HG02884 (cell line): ENCODE data around the gene CTXND1.

Source experiments
- ATAC-seq: cut with Tn5 transposase; IDR thresholded peaks from one replicate; pipeline ENCODE4 v1.9.1; 2021; ENCODE audit warnings: mild to moderate bottlenecking, moderate library complexity; ENCODE audit not compliant: unreplicated experiment

Gene CTXND1

GRCh38 chr15:80259942-80260510 lies 8.0 kb upstream of the CTXND1 start:
- no peak for ATAC-seq

GRCh38 chr15:80251428-80252120 lies 439 bp downstream of the CTXND1 start:
- ATAC-seq, result no peak

GRCh38 chr15:80250614-80251427 lies 1.2 kb downstream of the CTXND1 start:
- no peak for ATAC-seq

- ATAC-seq, result no peak
Measured at GRCh38 chr15:80249973-80250372, 2.0 kb downstream of the CTXND1 start.

- ATAC-seq, result no peak
Measured at GRCh38 chr15:80247320-80247719, 4.7 kb downstream of the CTXND1 start.

- ATAC-seq, result no peak
Measured at GRCh38 chr15:80246425-80246894, 5.6 kb downstream of the CTXND1 start.

- no peak for ATAC-seq
Measured at GRCh38 chr15:80242802-80243201, 9.2 kb downstream of the CTXND1 start.

- ATAC-seq, result no peak
Measured at GRCh38 chr15:80242132-80242769, 9.8 kb downstream of the CTXND1 start.

GRCh38 chr15:80241508-80241907 lies 10.5 kb downstream of the CTXND1 start:
- ATAC-seq, result no peak

- ATAC-seq, result no peak
Measured at GRCh38 chr15:80240276-80240675, 11.7 kb downstream of the CTXND1 start.

GRCh38 chr15:80234883-80235282 lies 17.1 kb downstream of the CTXND1 start:
- no peak for ATAC-seq

GRCh38 chr15:80233581-80233980 lies 18.4 kb downstream of the CTXND1 start:
- ATAC-seq, result no peak

GRCh38 chr15:80231371-80231770 lies 20.6 kb downstream of the CTXND1 start:
- no peak for ATAC-seq

- no peak for ATAC-seq
Measured at GRCh38 chr15:80228959-80229610, 22.9 kb downstream of the CTXND1 start.

GRCh38 chr15:80219955-80220354 lies 32.1 kb downstream of the CTXND1 start:
- no peak for ATAC-seq

- no peak for ATAC-seq
Measured at GRCh38 chr15:80217327-80217900, 34.6 kb downstream of the CTXND1 start.

GRCh38 chr15:80216911-80217310 lies 35.1 kb downstream of the CTXND1 start:
- no peak for ATAC-seq

GRCh38 chr15:80216141-80216540 lies 35.9 kb downstream of the CTXND1 start:
- ATAC-seq, result no peak

- no peak for ATAC-seq
Measured at GRCh38 chr15:80214910-80215309, 37.1 kb downstream of the CTXND1 start.

GRCh38 chr15:80211976-80212375 lies 40.0 kb downstream of the CTXND1 start:
- no peak for ATAC-seq
